Measurements from ENCODE around the gene LRRFIP1. TPM values are rescaled to one million over a fixed set of nuclear protein-coding genes. Genes with fewer than 3 reads are reported as not detected.

LRRFIP1 gene
- total and polyA plus RNA-seq, 2 donors (not counting 1 experiment from before 2014, with no cell fraction given), result 42.0 to 139 TPM

DNA sequence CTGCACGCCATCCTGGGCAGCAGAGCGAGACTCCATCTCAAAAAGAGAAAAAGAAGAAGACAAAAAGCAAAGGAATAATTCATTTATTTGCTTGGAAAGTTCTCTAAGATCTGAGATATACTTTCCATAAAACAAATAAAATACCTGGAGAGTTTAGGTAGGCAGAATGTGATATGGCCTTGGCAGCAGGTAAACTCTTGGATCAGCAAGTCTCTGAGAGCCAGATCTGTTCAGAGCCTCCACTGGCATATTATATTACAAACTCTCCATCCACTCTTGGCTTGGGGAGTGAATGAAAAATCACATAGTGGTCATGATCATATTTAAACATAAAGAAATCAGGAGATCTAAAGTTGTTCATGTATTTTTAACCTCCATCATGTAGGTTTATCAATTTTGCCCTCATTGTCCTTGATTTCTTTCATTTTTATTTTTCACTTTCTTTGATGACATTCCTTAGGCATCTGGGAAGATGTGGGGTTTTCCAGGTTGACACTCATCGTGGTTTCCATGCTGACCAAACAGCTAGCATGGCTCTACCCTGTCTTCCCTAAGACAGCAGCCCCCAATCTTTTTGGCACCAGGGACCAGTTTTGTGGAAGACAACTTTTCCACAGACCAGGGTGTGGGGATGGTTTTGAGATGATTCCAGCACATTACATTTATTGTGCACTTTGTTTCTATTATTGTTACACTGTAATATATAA, 10.2 kb downstream of the LRRFIP1 start:
- ChIA-PET CTCF (interaction anchor here (0.7 to 1.2 kb wide), 2 partner anchors 38 to 107 kb away, joined by 3 to 4 read pairs; no protein-coding TSS in a partner anchor), POLR2A (no interaction called here)
- H3K9me3 Mint-ChIP-seq (ENCODE audit: insufficient read depth), result peaks cover 7% of the 10 kb centered on the region
- Histone ChIP-seq H3K9me3 (ENCODE audit: control extremely low read depth in 1 of 3, control insufficient read depth in 2 of 3, insufficient read depth in 1 of 3, low read length in 2 of 3) (peaks cover 0 to 3% (median 0%) of the 10 kb centered on the region in 3 donors), H3K36me3 (replicated peaks in 1 of 2; ENCODE audit: control extremely low read depth in 1 of 2, control insufficient read depth in 1 of 2, extremely low read depth in 1 of 2, insufficient read depth in 2 of 2, low read length in 1 of 2) (no peaks in the 10 kb centered on the region), H3K4me3 (ENCODE audit: control extremely low read depth in 1 of 5, extremely low read depth in 1 of 5, insufficient read depth in 1 of 5, low read depth in 2 of 5, low read length in 4 of 5) (no peak overlapping the region), H4K20me1 (ENCODE audit: control insufficient read depth, insufficient read depth, low read length, poor library complexity, severe bottlenecking) (no peaks in the 10 kb centered on the region), H2AFZ (ENCODE audit: insufficient read depth, low read depth, low read length, poor library complexity, severe bottlenecking) (no peak overlapping the region), H3K27ac (ENCODE audit: low read length in 2 of 2) (no peak overlapping the region), H3K79me2 (ENCODE audit: control insufficient read depth, insufficient read depth, low read length) (no peaks in the 10 kb centered on the region), H3K4me2 (replicated peaks; ENCODE audit: low read depth, low read length, poor library complexity, severe bottlenecking) (no peak overlapping the region), H3K9ac (ENCODE audit: low read length) (no peak overlapping the region), H3K27me3 (replicated peaks in 1 of 4; ENCODE audit: control extremely low read depth in 1 of 4, control insufficient read depth in 3 of 4, insufficient read depth in 4 of 4, low read length in 3 of 4) (peaks cover 0 to 14% (median 5%) of the 10 kb centered on the region in 4 experiments), H3K4me1 (ENCODE audit: control insufficient read depth in 2 of 2, insufficient read depth in 2 of 2, low read length in 2 of 2) (no peaks in the 10 kb centered on the region)
- H3K4me3 Mint-ChIP-seq, result no peak overlapping the region
- intact Hi-C loops (cut with micrococcal nuclease), result no loop called here
- H3K4me1 Mint-ChIP-seq, result no peaks in the 10 kb centered on the region
- ATAC-seq (ENCODE audit: low read depth) (no peak), DNase-seq (no peak)
- TF ChIP-seq, protein P1, sequence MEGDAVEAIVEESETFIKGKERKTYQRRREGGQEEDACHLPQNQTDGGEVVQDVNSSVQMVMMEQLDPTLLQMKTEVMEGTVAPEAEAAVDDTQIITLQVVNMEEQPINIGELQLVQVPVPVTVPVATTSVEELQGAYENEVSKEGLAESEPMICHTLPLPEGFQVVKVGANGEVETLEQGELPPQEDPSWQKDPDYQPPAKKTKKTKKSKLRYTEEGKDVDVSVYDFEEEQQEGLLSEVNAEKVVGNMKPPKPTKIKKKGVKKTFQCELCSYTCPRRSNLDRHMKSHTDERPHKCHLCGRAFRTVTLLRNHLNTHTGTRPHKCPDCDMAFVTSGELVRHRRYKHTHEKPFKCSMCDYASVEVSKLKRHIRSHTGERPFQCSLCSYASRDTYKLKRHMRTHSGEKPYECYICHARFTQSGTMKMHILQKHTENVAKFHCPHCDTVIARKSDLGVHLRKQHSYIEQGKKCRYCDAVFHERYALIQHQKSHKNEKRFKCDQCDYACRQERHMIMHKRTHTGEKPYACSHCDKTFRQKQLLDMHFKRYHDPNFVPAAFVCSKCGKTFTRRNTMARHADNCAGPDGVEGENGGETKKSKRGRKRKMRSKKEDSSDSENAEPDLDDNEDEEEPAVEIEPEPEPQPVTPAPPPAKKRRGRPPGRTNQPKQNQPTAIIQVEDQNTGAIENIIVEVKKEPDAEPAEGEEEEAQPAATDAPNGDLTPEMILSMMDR (IDR thresholded peaks at IDR 0.05), result no peak
- TF ChIP-seq EZH2 (IDR thresholded peaks at IDR 0.05; ENCODE audit: borderline replicate concordance, insufficient read depth, low read depth, low read length, poor library complexity, severe bottlenecking), result no peak
- H3K27me3 Mint-ChIP-seq, result peaks cover 40% of the 10 kb centered on the region
- no CpG with 5 or more reads among the region's 3 CpGs for WGBS (ENCODE audit: insufficient coverage)
- no peak overlapping the region for H3K27ac Mint-ChIP-seq

DNA sequence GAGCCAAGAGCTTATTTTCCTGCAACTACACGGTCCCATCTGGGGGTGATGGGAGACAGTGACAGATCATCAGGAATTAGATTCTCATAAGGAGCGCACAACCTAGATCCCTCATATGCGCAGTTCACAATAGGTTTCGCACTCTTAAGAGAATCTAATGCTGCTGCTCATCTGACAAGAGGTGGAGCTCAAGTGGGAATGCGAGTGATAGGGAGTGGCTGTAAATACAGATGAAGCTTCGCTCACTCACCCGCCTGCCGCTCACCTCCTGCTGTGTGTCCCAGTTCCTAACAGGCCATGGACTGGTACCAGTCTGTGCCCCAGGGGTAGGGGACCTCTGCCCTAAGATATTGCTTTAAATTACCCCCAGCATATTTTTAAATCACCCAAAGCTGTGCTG, 10.8 kb downstream of the LRRFIP1 start:
- no peak for TF ChIP-seq EZH2 (IDR thresholded peaks at IDR 0.05; ENCODE audit: borderline replicate concordance, insufficient read depth, low read depth, low read length, poor library complexity, severe bottlenecking)
- TF ChIP-seq, protein P1 (IDR thresholded peaks at IDR 0.05), result no peak

More for the DNA sequence above, 10.8 kb downstream of the LRRFIP1 start:
- no peak overlapping the region for H2AFZ ChIP-seq (ENCODE audit: insufficient read depth, low read depth, low read length, poor library complexity, severe bottlenecking)
- POLR2A ChIA-PET, result no interaction called here
- H3K79me2 ChIP-seq (ENCODE audit: control insufficient read depth, insufficient read depth, low read length), result no peaks in the 10 kb centered on the region
- H4K20me1 ChIP-seq (ENCODE audit: control insufficient read depth, insufficient read depth, low read length, poor library complexity, severe bottlenecking), result no peaks in the 10 kb centered on the region
- no peaks in the 10 kb centered on the region for H3K4me1 ChIP-seq (ENCODE audit: control insufficient read depth in 2 of 2, insufficient read depth in 2 of 2, low read length in 2 of 2)
- H3K4me3 ChIP-seq (ENCODE audit: control extremely low read depth in 1 of 5, extremely low read depth in 1 of 5, insufficient read depth in 1 of 5, low read depth in 2 of 5, low read length in 4 of 5), result no peak overlapping the region
- H3K36me3 ChIP-seq (replicated peaks in 1 of 2; ENCODE audit: control extremely low read depth in 1 of 2, control insufficient read depth in 1 of 2, extremely low read depth in 1 of 2, insufficient read depth in 2 of 2, low read length in 1 of 2), result no peaks in the 10 kb centered on the region
- H3K27ac ChIP-seq (ENCODE audit: low read length in 2 of 2), result no peak overlapping the region
- Mint-ChIP-seq H3K27ac (no peak overlapping the region), H3K27me3 (peaks cover 36% of the 10 kb centered on the region), H3K4me3 (no peak overlapping the region), H3K4me1 (no peaks in the 10 kb centered on the region), H3K9me3 (ENCODE audit: insufficient read depth) (peaks cover 7% of the 10 kb centered on the region)
- no peak overlapping the region for H3K4me2 ChIP-seq (replicated peaks; ENCODE audit: low read depth, low read length, poor library complexity, severe bottlenecking)
- CTCF ChIA-PET, result interaction anchor here (0.7 to 1.3 kb wide), 3 partner anchors 10 to 107 kb away, joined by 3 to 4 read pairs (median 3); no protein-coding TSS in a partner anchor
- DNase-seq, result no peak
- intact Hi-C loops (cut with micrococcal nuclease), result no loop called here
- H3K9ac ChIP-seq (ENCODE audit: low read length), result no peak overlapping the region
- peaks cover 0 to 10% (median 3%) of the 10 kb centered on the region in 4 experiments for H3K27me3 ChIP-seq (replicated peaks in 1 of 4; ENCODE audit: control extremely low read depth in 1 of 4, control insufficient read depth in 3 of 4, insufficient read depth in 4 of 4, low read length in 3 of 4)
- no peak for ATAC-seq (ENCODE audit: low read depth)
- WGBS (ENCODE audit: insufficient coverage), result 90% methylated on average over 8 of the region's 8 CpGs
- peaks cover 0 to 3% (median 0%) of the 10 kb centered on the region in 3 donors for H3K9me3 ChIP-seq (ENCODE audit: control extremely low read depth in 1 of 3, control insufficient read depth in 2 of 3, insufficient read depth in 1 of 3, low read length in 2 of 3)
